CD4-positive, alpha-beta T cell treated with Interferon gamma for 1 hour (primary cell): Measurements from ENCODE around the gene EOGT.

Experiments
- DNase-seq: peaks from one replicate; pipeline ENCODE4 v3.0.0-alpha.2; 2020

Gene EOGT

DNA sequence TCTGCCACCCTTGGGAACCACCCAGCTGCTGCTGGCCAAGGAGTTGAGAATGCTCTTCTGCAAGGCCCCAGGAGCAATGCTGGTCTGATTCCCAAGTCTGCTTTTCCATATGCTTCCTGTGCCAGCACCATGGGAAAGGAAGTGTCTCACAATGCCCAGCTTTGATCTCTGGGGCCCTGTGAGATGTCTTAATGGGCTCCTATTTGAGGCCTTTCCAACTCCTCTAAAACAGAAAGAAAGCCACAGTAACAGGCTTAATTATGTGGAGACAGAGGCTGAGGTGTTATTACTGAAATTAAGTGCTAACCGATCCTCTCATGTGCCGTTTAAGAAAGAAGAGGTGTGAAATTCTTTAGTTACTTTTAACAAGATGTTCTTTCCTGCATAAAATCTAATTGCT is 4.5 kb downstream of the EOGT start:
- no peak for DNase-seq

- DNase-seq, result no peak
These were observed 7.5 kb downstream of the EOGT start for GRCh38 chr3:69005791-69006482.

- no peak for DNase-seq
These were observed 8.3 kb downstream of the EOGT start for GRCh38 chr3:69005071-69005790.

- no peak for DNase-seq
These were observed 9.3 kb downstream of the EOGT start for GRCh38 chr3:69004138-69004537.

DNA sequence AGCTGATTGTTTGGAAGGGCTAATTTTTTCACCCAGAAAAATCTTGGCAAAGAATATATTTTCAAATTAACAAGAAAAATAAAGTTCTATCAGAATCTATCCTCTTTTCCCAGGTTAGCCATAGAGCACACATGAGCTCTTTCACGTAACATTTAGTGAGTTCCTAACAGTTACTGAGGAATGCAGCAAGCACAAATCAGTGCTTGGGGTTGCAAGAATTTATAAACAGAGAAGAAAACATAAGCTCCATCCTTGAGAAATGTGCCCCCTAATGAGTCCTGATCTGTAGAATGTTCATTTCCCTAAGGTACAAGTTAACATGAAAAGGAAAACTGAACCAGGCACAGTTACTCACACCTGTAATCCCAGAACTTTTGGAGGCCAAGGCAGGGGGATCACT is 13.9 kb downstream of the EOGT start:
- no peak for DNase-seq

DNA sequence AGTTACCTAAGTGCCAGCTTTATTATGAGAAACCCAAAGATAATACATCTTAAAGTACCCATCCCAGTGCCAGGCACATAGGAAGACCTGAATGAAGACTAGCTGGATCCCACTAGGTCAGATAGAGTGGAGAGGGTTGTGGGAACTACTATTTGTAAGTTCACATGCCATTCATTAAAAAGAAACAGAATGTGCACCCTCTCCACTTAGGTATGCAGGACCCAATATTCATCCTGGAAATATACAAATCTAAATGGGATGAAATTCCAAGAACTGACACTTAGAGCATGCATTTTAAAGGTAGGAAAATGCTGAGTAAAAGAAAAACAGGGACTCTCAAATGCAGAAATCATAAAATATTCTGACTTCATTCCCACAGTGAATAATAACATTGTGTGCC is 14.3 kb downstream of the EOGT start:
- DNase-seq, result no peak

DNA sequence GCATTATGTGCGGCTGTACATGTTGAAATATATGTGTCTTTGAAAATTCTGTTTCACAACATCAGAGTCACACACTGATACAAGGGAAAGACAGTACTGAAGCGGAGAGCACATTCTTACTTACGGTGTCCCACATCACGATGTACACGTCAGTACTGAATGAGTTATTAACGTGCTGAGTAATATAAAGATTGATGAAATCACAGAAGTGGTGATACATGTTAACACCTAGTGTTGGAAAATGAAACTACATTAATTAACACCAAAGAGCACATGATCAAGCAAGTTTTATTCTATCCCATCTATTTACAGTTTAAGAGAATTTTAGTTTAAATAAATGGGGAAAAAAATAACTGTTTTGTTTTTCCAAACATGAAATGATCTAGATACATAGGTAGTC is 15.6 kb downstream of the EOGT start:
- no peak for DNase-seq

- no peak for DNase-seq
These were observed 17.0 kb downstream of the EOGT start for GRCh38 chr3:68996356-68996995.

DNA sequence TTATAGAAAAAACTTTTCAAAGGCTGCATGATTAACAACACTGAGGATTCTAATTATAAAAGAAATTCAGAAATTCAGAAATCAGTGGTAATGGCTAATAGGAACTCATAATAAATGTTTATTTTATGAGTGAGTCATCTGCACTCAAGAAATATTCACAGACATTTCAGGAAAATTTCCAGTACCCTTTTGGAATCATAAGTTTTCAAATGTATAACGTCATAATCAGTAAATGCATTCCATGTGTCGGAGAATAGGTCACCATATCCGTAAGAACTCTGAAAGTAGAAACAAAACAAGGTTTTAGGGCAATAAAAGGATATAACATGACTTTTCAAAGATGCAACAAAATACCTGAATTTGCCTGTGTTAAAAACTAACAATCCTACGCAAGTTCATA is 24.7 kb downstream of the EOGT start:
- no peak for DNase-seq

- DNase-seq, result no peak
These were observed 26.2 kb downstream of the EOGT start for GRCh38 chr3:68987322-68987721.

- no peak for DNase-seq
These were observed 26.8 kb downstream of the EOGT start for GRCh38 chr3:68986496-68987208.

- DNase-seq, result no peak
These were observed 28.2 kb downstream of the EOGT start for GRCh38 chr3:68985146-68985790.

- no peak for DNase-seq
These were observed 29.4 kb downstream of the EOGT start for GRCh38 chr3:68984011-68984530.

DNA sequence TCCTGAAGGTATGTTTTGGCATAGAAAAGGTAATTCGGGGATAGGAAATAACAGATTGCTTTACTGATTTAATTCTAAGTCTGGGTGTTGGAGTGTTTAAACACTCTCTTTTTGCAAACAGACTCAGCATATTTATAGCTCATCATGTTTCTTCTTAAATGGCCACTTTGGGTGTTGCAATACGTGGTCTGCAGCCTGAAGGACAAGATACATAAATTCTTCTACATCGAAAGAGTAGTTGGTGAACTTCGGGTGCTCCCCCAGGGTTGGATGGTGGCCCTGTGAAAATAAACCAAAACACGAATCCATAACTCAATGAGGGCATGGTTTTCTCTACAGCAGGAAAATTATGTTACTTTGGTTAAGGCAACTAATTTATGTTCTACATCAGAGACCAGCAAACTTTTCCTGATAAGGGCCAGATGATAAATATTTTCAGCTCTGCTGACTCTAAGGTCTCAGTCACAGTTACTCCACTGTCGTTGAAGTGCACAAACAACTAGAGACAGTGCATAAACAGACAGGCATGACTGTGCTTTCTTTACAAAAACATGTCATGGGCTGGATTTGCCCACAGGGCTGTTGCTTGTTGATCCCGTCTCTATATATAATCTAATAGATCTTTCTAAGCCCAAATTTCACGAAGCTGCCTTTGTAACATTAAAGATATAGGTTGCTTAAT is 35.9 kb downstream of the EOGT start:
- no peak for DNase-seq

DNA sequence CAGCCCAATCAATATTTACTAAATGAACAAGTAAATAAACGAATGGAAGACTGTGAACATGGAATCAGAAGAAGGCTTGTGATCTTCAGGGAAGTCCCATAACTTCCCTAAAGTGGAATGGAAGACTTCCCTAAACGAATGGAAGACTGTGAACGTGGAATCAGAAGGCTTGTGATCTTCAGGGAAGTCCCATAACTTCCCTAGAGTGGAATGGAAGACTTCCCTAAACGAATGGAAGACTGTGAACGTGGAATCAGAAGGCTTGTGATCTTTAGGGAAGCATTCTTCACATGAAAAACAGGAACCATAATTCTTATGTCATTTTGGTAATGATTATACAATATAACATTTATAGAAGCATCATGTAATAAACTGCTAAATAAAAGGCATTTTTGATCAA is 38.8 kb downstream of the EOGT start:
- no peak for DNase-seq

GRCh38 chr3:68973639-68974038 is 39.8 kb downstream of the EOGT start:
- DNase-seq, result no peak

GRCh38 chr3:68972358-68972979 is 41.0 kb downstream of the EOGT start:
- no peak for DNase-seq

- no peak for DNase-seq
These were observed 48.8 kb downstream of the EOGT start for GRCh38 chr3:68964694-68965093.

DNA sequence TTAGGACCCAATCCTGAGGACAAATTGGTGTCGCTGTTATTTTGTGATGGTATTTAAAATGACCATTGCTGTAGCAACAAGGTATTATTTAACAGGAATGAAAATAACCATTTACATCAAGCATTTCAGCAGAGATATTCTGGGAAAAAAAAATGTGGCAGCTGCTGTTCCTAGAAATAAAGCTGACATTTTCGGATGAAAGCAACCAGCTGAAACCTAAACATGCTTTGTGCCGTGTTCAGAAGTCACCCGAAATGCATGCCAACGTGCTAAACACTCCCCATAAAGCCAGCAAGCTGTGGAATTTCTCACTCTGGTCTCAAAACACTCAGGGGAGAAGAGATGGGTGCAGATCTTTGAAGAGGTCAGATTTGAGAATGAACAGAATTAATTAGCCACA is 49.6 kb downstream of the EOGT start:
- no peak for DNase-seq

DNA sequence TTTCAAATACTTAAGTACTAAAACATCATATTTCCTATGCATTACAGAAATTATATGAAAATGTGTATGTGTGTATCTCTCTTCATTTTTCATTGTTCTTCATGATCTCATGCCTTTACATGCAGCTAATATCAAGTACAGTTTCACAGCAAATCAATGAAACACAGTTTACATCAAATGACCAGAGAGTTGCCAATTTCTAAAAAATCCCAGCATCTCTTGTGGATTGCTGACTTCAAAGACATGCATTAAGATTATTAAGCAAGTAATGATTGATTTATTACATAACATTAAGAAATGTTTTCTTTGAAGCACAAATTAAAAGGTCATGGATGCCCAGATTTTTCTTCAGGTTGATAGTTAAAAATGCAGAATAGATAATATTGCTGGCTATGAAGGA is 50.1 kb downstream of the EOGT start:
- no peak for DNase-seq

- DNase-seq, result no peak
These were observed 54.6 kb downstream of the EOGT start for GRCh38 chr3:68958932-68959331.

- no peak for DNase-seq
These were observed 55.6 kb downstream of the EOGT start for GRCh38 chr3:68957895-68958294.
